HL-60 (cell line): ENCODE data around the gene SNTB2.

Experiments
- GABPA ChIP-seq: IDR thresholded peaks from 2 replicates; pipeline ENCODE4 v1.6.1; 2012; ENCODE audit warnings: low read depth
- POLR2AphosphoS5 ChIP-seq: IDR thresholded peaks from 2 replicates; pipeline ENCODE4 v1.6.1; 2012; ENCODE audit warnings: low read depth
- SPI1 ChIP-seq: IDR thresholded peaks from 2 replicates; pipeline ENCODE4 v1.6.1; 2012; ENCODE audit warnings: low read depth, mild to moderate bottlenecking, borderline replicate concordance
- TF ChIP-seq, protein P1 (sequence below): IDR thresholded peaks from one replicate; pipeline ENCODE4 v1.5.1; 2011; ENCODE audit warnings: low read length, control low read depth, inconsistent platforms; ENCODE audit not compliant: insufficient read depth
- TF ChIP-seq, protein P2 (sequence below): IDR thresholded peaks from 2 replicates; pipeline ENCODE4 v1.6.1; 2012; ENCODE audit warnings: low read depth; ENCODE audit not compliant: insufficient replicate concordance

DNA sequence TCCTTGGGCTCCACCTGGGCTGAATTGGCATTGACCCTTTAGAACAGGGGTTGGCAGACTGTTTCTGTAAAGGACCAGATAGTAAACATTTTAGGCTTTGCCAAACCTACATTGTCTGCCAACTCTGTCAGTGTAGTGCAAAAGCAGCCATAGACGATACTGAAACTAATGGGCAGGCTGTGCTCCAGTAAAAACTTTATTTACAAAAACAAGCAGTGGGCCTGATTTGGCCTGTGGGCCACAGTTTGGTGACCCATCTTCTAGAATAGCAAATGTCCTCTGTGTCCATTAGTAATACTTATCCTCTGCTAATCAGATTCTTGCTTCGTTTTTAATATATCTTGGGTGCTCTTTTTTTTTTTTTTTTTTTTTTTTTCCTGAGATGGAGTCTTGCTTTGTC, 48.4 kb upstream of the SNTB2 start:
- TF ChIP-seq, protein P1, sequence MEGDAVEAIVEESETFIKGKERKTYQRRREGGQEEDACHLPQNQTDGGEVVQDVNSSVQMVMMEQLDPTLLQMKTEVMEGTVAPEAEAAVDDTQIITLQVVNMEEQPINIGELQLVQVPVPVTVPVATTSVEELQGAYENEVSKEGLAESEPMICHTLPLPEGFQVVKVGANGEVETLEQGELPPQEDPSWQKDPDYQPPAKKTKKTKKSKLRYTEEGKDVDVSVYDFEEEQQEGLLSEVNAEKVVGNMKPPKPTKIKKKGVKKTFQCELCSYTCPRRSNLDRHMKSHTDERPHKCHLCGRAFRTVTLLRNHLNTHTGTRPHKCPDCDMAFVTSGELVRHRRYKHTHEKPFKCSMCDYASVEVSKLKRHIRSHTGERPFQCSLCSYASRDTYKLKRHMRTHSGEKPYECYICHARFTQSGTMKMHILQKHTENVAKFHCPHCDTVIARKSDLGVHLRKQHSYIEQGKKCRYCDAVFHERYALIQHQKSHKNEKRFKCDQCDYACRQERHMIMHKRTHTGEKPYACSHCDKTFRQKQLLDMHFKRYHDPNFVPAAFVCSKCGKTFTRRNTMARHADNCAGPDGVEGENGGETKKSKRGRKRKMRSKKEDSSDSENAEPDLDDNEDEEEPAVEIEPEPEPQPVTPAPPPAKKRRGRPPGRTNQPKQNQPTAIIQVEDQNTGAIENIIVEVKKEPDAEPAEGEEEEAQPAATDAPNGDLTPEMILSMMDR: no peak
- no peak for TF ChIP-seq POLR2AphosphoS5
- TF ChIP-seq GABPA: no peak
- TF ChIP-seq, protein P2, sequence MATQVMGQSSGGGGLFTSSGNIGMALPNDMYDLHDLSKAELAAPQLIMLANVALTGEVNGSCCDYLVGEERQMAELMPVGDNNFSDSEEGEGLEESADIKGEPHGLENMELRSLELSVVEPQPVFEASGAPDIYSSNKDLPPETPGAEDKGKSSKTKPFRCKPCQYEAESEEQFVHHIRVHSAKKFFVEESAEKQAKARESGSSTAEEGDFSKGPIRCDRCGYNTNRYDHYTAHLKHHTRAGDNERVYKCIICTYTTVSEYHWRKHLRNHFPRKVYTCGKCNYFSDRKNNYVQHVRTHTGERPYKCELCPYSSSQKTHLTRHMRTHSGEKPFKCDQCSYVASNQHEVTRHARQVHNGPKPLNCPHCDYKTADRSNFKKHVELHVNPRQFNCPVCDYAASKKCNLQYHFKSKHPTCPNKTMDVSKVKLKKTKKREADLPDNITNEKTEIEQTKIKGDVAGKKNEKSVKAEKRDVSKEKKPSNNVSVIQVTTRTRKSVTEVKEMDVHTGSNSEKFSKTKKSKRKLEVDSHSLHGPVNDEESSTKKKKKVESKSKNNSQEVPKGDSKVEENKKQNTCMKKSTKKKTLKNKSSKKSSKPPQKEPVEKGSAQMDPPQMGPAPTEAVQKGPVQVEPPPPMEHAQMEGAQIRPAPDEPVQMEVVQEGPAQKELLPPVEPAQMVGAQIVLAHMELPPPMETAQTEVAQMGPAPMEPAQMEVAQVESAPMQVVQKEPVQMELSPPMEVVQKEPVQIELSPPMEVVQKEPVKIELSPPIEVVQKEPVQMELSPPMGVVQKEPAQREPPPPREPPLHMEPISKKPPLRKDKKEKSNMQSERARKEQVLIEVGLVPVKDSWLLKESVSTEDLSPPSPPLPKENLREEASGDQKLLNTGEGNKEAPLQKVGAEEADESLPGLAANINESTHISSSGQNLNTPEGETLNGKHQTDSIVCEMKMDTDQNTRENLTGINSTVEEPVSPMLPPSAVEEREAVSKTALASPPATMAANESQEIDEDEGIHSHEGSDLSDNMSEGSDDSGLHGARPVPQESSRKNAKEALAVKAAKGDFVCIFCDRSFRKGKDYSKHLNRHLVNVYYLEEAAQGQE: no peak
- TF ChIP-seq SPI1: no peak
